Mesothelial cell of epicardium (in vitro differentiated cells): ENCODE results near the gene THSD7A. TPM values are rescaled to one million over a fixed set of nuclear protein-coding genes. Genes with fewer than 3 reads are reported as not detected.

Experiments
- DNase-seq, 2 experiments: peaks; one replicate each; pipeline ENCODE4 v3.0.0; 2021; ENCODE audit warnings: low spot score in 2 of 2; ENCODE audit not compliant: unreplicated experiment in 2 of 2
- H3K27ac Mint-ChIP-seq: 2 replicates; pipeline ENCODE4 v1.8.0; 2021; ENCODE audit warnings: mixed read lengths
- H3K27me3 Mint-ChIP-seq: 2 replicates; pipeline ENCODE4 v1.8.0; 2021; ENCODE audit warnings: low read depth, mixed read lengths
- H3K36me3 Mint-ChIP-seq: 2 replicates; pipeline ENCODE4 v1.8.0; 2021; ENCODE audit warnings: mixed read lengths
- H3K4me1 Mint-ChIP-seq: 2 replicates; pipeline ENCODE4 v1.8.0; 2021; ENCODE audit warnings: mixed read lengths
- H3K4me3 Mint-ChIP-seq: 2 replicates; pipeline ENCODE4 v1.8.0; 2021; ENCODE audit warnings: mild to moderate bottlenecking, moderate library complexity, mixed read lengths
- H3K9me3 Mint-ChIP-seq: 2 replicates; pipeline ENCODE4 v1.8.0; 2021; ENCODE audit warnings: mixed read lengths
- total RNA-seq: library from RNA; stranded (reverse); gene quantifications from 3 replicates; pipeline ENCODE4 v1.2.1, GENCODE V29; 2021
- TF ChIP-seq, protein P1 (sequence below): fragments of 200-600 bp; sonication (generic); IDR thresholded peaks from one replicate; pipeline ENCODE4 v1.5.0; 2021; ENCODE audit warnings: antibody characterized with exemption; ENCODE audit not compliant: unreplicated experiment

Gene THSD7A
- total RNA-seq, 1 donor from 2014 or later, result 13.4 TPM

DNA sequence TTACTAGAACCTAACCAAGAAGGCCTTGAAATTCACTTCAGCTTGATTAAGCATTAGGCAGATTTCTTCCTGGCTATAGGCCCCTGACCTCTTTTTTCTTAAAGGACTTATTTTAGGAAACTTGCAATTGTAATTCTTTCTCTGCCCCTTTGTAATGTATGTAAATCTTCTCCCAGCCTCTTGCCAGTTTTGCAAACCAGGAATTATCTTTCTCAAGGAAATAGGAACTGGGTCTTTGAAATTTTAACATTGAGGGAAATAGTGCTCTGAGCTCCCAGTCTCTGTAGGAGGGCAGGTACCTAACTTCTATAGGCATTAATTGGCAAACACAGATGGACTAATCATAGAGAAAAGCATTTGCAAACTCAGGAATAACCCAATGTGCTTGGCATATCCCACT, 342.7 kb downstream of the THSD7A start:
- no peaks in the 10 kb centered on the region for H3K27me3 Mint-ChIP-seq
- H3K36me3 Mint-ChIP-seq, result no peaks in the 10 kb centered on the region
- no peak overlapping the region for H3K4me3 Mint-ChIP-seq
- no peak for DNase-seq
- H3K4me1 Mint-ChIP-seq, result no peaks in the 10 kb centered on the region
- TF ChIP-seq, protein P1, sequence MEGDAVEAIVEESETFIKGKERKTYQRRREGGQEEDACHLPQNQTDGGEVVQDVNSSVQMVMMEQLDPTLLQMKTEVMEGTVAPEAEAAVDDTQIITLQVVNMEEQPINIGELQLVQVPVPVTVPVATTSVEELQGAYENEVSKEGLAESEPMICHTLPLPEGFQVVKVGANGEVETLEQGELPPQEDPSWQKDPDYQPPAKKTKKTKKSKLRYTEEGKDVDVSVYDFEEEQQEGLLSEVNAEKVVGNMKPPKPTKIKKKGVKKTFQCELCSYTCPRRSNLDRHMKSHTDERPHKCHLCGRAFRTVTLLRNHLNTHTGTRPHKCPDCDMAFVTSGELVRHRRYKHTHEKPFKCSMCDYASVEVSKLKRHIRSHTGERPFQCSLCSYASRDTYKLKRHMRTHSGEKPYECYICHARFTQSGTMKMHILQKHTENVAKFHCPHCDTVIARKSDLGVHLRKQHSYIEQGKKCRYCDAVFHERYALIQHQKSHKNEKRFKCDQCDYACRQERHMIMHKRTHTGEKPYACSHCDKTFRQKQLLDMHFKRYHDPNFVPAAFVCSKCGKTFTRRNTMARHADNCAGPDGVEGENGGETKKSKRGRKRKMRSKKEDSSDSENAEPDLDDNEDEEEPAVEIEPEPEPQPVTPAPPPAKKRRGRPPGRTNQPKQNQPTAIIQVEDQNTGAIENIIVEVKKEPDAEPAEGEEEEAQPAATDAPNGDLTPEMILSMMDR, result no peak
- peaks cover 7% of the 10 kb centered on the region for H3K9me3 Mint-ChIP-seq
- H3K27ac Mint-ChIP-seq, result no peak overlapping the region

DNA sequence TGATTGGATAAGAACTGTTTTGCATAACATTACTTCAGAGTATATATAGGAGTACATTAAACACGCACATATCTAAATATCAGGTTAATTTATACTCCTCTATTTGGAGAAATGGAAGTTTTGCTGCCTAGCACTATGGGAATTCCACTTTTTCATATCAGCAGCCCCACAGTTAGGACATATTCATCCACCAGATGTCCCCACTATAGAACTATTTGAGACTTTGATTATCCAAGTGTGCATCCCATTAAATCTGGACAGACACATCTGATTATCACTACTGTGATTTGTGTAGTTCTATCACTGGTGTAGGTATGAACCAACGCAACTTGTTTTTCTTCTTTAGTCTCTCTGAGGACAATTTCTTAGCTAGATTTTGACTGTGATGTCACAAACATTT, 345.7 kb downstream of the THSD7A start:
- H3K27ac Mint-ChIP-seq, result no peak overlapping the region
- H3K4me3 Mint-ChIP-seq, result no peak overlapping the region
- TF ChIP-seq, protein P1, result no peak
- no peak for DNase-seq
- no peaks in the 10 kb centered on the region for H3K36me3 Mint-ChIP-seq
- peaks cover 7% of the 10 kb centered on the region for H3K9me3 Mint-ChIP-seq
- H3K27me3 Mint-ChIP-seq, result no peaks in the 10 kb centered on the region
- no peaks in the 10 kb centered on the region for H3K4me1 Mint-ChIP-seq

DNA sequence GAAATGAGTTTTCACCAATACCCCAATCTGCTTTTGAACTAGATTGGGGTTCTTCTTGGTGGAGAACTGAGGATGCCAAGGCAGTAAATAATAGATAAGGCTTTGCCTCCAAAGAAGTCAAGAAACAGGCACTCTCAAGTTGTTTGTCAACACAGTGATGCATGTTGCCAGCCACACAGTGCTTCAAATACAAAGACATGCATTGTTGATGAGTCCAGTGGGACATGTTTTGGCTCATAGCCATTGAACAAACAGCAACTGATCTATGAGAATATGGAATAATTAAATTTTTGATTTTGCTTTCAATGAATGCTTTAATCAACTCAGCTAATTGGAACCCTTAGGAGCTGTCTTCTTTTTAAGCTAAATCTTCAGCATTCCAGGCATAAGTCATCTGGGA, 346.4 kb downstream of the THSD7A start:
- Mint-ChIP-seq H3K4me1 (no peaks in the 10 kb centered on the region), H3K36me3 (no peaks in the 10 kb centered on the region), H3K4me3 (no peak overlapping the region), H3K27ac (no peak overlapping the region), H3K27me3 (no peaks in the 10 kb centered on the region), H3K9me3 (peaks cover 7% of the 10 kb centered on the region)
- no peak for DNase-seq
- TF ChIP-seq, protein P1, result no peak

DNA sequence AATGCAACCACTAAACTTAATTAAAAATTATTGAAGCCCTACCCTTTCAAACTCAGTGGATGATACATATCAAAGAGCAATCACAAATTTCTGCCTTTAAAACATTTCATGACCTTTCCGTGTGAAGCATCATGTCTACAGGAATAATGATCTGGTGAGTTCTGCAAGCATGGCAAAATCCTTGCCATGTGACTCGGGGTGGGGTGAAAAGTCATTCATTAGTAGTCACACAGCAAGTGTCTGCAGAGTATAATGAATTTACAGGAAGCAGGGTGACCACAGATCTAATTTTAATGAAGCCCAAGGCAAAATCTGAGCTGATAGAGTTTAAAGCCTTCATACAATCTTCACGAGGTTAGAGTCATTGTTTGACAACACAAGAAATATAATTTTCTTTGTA, 351.9 kb downstream of the THSD7A start:
- TF ChIP-seq, protein P1, result no peak
- Mint-ChIP-seq H3K4me1 (no peaks in the 10 kb centered on the region), H3K4me3 (no peak overlapping the region), H3K27ac (no peak overlapping the region), H3K9me3 (no peaks in the 10 kb centered on the region), H3K27me3 (no peaks in the 10 kb centered on the region), H3K36me3 (peaks cover 2% of the 10 kb centered on the region)
- DNase-seq, result no peak

DNA sequence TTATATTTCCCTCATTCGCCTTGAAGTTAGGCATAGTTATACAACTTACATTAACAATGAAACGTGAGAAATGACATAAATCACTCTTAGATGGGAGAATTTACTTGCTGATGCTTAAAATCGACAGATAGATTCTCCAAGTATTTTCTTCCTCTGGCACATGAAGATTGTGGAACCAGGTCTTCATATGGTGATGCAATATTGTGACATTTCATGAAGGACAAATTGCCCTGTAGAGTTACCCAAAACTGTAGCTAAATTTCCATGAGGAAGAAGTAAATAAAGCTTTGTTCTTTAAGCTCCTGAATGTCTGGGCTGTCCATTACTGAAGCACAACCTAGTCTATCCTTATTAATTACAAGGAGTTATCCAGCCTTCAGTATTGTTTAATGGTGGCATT, 353.1 kb downstream of the THSD7A start:
- Mint-ChIP-seq H3K9me3 (no peaks in the 10 kb centered on the region), H3K27ac (no peak overlapping the region), H3K27me3 (no peaks in the 10 kb centered on the region), H3K4me1 (no peaks in the 10 kb centered on the region), H3K4me3 (no peak overlapping the region), H3K36me3 (peaks cover 2% of the 10 kb centered on the region)
- DNase-seq, result no peak
- TF ChIP-seq, protein P1, result no peak

DNA sequence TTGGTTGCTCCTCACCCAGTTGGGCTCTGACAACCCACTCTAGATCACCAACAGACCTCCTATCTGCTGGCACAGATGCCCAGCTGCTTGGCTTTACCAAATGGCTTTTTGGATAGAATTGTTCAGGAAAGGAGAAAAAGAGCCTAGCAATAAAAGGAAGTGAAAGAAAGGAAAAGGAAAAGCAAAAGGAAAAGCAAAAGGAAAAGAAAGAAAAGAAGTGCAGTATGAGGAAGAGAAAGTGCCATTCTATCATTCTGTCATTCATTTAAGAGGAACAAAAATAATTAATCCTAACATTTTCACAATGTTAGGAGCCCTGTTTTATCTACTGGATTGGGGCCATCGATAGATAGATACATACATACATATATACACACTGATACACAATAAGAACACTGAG, 353.6 kb downstream of the THSD7A start:
- Mint-ChIP-seq H3K36me3 (peaks cover 2% of the 10 kb centered on the region), H3K4me1 (no peaks in the 10 kb centered on the region), H3K27me3 (no peaks in the 10 kb centered on the region), H3K4me3 (no peak overlapping the region), H3K9me3 (no peaks in the 10 kb centered on the region), H3K27ac (no peak overlapping the region)
- no peak for DNase-seq
- TF ChIP-seq, protein P1, result no peak
